Measurements from ENCODE around the gene CDC7.

- TF ChIP-seq POLR2A (IDR thresholded peaks at IDR 0.05) (no peak), CTCF (IDR thresholded peaks at IDR 0.05) (no peak)
These were observed 48.5 kb downstream of the CDC7 start for GRCh38 chr1:91549041-91549735.
